ENCODE data around the gene ABI3BP. TPM values are rescaled to one million over a fixed set of nuclear protein-coding genes. Genes with fewer than 3 reads are reported as not detected.

The ABI3BP gene
- total RNA-seq, 1 donor from 2014 or later: 1.1 TPM

GRCh38 chr3:100838157-100838556 lies 155.1 kb downstream of the ABI3BP start:
- Histone ChIP-seq H3K36me3 (ENCODE audit: insufficient read depth, low read length) (no peaks in the 10 kb centered on the region), H3K4me1 (ENCODE audit: insufficient read depth, low read length) (no peaks in the 10 kb centered on the region), H3K9me3 (ENCODE audit: insufficient read depth, low read depth, low read length) (no peaks in the 10 kb centered on the region), H3K27ac (ENCODE audit: low read depth, low read length) (no peak overlapping the region), H3K27me3 (ENCODE audit: insufficient read depth, low read length) (no peaks in the 10 kb centered on the region), H3K4me3 (ENCODE audit: insufficient read depth, low read depth, low read length) (no peak overlapping the region), H3K4me2 (ENCODE audit: low read length) (no peak overlapping the region), H4K20me1 (ENCODE audit: insufficient read depth, low read length) (no peaks in the 10 kb centered on the region), H3K79me2 (ENCODE audit: insufficient read depth, low read length) (no peaks in the 10 kb centered on the region), H3K9ac (ENCODE audit: low read length) (no peak overlapping the region), H2AFZ (ENCODE audit: low read depth, low read length) (no peak overlapping the region)
- Mint-ChIP-seq H3K27ac (ENCODE audit: unreplicated experiment) (peak overlapping the region; percentile 24), H3K27me3 (ENCODE audit: low read depth, unreplicated experiment) (no peaks in the 10 kb centered on the region), H3K4me3 (ENCODE audit: unreplicated experiment) (no peak overlapping the region), H3K36me3 (ENCODE audit: low read depth, unreplicated experiment) (no peaks in the 10 kb centered on the region), H3K9me3 (ENCODE audit: unreplicated experiment) (no peaks in the 10 kb centered on the region), H3K4me1 (ENCODE audit: low read depth, unreplicated experiment) (peaks cover 10% of the 10 kb centered on the region)
- no peak for TF ChIP-seq CTCF (IDR thresholded peaks at IDR 0.05; ENCODE audit: insufficient read depth, low read depth, low read length)
- no peak for TF ChIP-seq EZH2 (IDR thresholded peaks at IDR 0.05; ENCODE audit: insufficient read depth, low read length)
- DNase-seq (ENCODE audit: low read depth) (no peak), FAIRE-seq (no peak)

GRCh38 chr3:100836661-100837060 lies 156.6 kb downstream of the ABI3BP start:
- Histone ChIP-seq H3K9me3 (ENCODE audit: insufficient read depth, low read depth, low read length) (no peaks in the 10 kb centered on the region), H3K27me3 (ENCODE audit: insufficient read depth, low read length) (no peaks in the 10 kb centered on the region), H3K4me1 (ENCODE audit: insufficient read depth, low read length) (no peaks in the 10 kb centered on the region), H3K36me3 (ENCODE audit: insufficient read depth, low read length) (no peaks in the 10 kb centered on the region), H3K79me2 (ENCODE audit: insufficient read depth, low read length) (no peaks in the 10 kb centered on the region), H3K27ac (ENCODE audit: low read depth, low read length) (no peak overlapping the region), H3K9ac (ENCODE audit: low read length) (no peak overlapping the region), H2AFZ (ENCODE audit: low read depth, low read length) (no peak overlapping the region), H4K20me1 (ENCODE audit: insufficient read depth, low read length) (no peaks in the 10 kb centered on the region), H3K4me2 (ENCODE audit: low read length) (no peak overlapping the region), H3K4me3 (ENCODE audit: insufficient read depth, low read depth, low read length) (no peak overlapping the region)
- Mint-ChIP-seq H3K27me3 (ENCODE audit: low read depth, unreplicated experiment) (no peaks in the 10 kb centered on the region), H3K4me1 (ENCODE audit: low read depth, unreplicated experiment) (peaks cover 9% of the 10 kb centered on the region), H3K4me3 (ENCODE audit: unreplicated experiment) (no peak overlapping the region), H3K9me3 (ENCODE audit: unreplicated experiment) (peaks cover under 1% of the 10 kb centered on the region), H3K27ac (ENCODE audit: unreplicated experiment) (no peak overlapping the region), H3K36me3 (ENCODE audit: low read depth, unreplicated experiment) (no peaks in the 10 kb centered on the region)
- FAIRE-seq (no peak), DNase-seq (ENCODE audit: low read depth) (no peak)
- TF ChIP-seq EZH2 (IDR thresholded peaks at IDR 0.05; ENCODE audit: insufficient read depth, low read length) (no peak), CTCF (IDR thresholded peaks at IDR 0.05; ENCODE audit: insufficient read depth, low read depth, low read length) (no peak)

GRCh38 chr3:100834332-100834731 lies 158.9 kb downstream of the ABI3BP start:
- Histone ChIP-seq H3K4me3 (ENCODE audit: insufficient read depth, low read depth, low read length) (no peak overlapping the region), H3K9me3 (ENCODE audit: insufficient read depth, low read depth, low read length) (no peaks in the 10 kb centered on the region), H3K4me1 (ENCODE audit: insufficient read depth, low read length) (no peaks in the 10 kb centered on the region), H3K4me2 (ENCODE audit: low read length) (no peak overlapping the region), H3K36me3 (ENCODE audit: insufficient read depth, low read length) (no peaks in the 10 kb centered on the region), H4K20me1 (ENCODE audit: insufficient read depth, low read length) (no peaks in the 10 kb centered on the region), H2AFZ (ENCODE audit: low read depth, low read length) (no peak overlapping the region), H3K27me3 (ENCODE audit: insufficient read depth, low read length) (no peaks in the 10 kb centered on the region), H3K27ac (ENCODE audit: low read depth, low read length) (no peak overlapping the region), H3K79me2 (ENCODE audit: insufficient read depth, low read length) (no peaks in the 10 kb centered on the region), H3K9ac (ENCODE audit: low read length) (no peak overlapping the region)
- Mint-ChIP-seq H3K36me3 (ENCODE audit: low read depth, unreplicated experiment) (no peaks in the 10 kb centered on the region), H3K9me3 (ENCODE audit: unreplicated experiment) (peaks cover 5% of the 10 kb centered on the region), H3K4me1 (ENCODE audit: low read depth, unreplicated experiment) (peaks cover 8% of the 10 kb centered on the region), H3K4me3 (ENCODE audit: unreplicated experiment) (no peak overlapping the region), H3K27ac (ENCODE audit: unreplicated experiment) (no peak overlapping the region), H3K27me3 (ENCODE audit: low read depth, unreplicated experiment) (peaks cover 5% of the 10 kb centered on the region)
- FAIRE-seq: no peak
- TF ChIP-seq EZH2 (IDR thresholded peaks at IDR 0.05; ENCODE audit: insufficient read depth, low read length): no peak
- no peak for TF ChIP-seq CTCF (IDR thresholded peaks at IDR 0.05; ENCODE audit: insufficient read depth, low read depth, low read length)
- DNase-seq (ENCODE audit: low read depth): no peak

Data from astrocyte (in vitro differentiated cells and primary cell).